LNCAP (cell line): ENCODE measurements around the gene TRIM17.

Experiments
- TF ChIP-seq, protein P1 (sequence below): fragments of 450-650 bp; IDR thresholded peaks from 2 replicates; pipeline ENCODE4 v1.5.1; 2017; ENCODE audit warnings: mild to moderate bottlenecking

The TRIM17 gene

DNA sequence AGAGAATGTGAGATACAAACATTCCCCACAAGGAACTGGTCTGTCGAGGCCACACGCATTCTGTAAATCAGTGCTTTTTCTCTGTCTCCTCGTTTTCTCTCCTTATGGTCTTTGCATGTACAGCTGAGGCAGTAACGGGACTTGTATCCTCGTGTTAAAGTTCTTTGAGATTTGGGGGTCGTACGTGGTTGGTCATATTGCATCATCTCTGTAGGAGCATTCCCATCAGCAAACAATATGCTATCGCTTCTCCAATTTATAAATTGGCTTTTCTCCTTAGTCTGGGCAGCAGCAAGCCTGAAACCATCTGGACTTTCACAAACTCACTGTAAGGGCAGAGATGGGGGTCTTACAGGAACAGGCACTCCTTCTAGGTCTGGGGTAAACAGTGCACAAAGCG is 13.0 kb upstream of the TRIM17 start:
- TF ChIP-seq, protein P1, sequence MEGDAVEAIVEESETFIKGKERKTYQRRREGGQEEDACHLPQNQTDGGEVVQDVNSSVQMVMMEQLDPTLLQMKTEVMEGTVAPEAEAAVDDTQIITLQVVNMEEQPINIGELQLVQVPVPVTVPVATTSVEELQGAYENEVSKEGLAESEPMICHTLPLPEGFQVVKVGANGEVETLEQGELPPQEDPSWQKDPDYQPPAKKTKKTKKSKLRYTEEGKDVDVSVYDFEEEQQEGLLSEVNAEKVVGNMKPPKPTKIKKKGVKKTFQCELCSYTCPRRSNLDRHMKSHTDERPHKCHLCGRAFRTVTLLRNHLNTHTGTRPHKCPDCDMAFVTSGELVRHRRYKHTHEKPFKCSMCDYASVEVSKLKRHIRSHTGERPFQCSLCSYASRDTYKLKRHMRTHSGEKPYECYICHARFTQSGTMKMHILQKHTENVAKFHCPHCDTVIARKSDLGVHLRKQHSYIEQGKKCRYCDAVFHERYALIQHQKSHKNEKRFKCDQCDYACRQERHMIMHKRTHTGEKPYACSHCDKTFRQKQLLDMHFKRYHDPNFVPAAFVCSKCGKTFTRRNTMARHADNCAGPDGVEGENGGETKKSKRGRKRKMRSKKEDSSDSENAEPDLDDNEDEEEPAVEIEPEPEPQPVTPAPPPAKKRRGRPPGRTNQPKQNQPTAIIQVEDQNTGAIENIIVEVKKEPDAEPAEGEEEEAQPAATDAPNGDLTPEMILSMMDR = no peak

DNA sequence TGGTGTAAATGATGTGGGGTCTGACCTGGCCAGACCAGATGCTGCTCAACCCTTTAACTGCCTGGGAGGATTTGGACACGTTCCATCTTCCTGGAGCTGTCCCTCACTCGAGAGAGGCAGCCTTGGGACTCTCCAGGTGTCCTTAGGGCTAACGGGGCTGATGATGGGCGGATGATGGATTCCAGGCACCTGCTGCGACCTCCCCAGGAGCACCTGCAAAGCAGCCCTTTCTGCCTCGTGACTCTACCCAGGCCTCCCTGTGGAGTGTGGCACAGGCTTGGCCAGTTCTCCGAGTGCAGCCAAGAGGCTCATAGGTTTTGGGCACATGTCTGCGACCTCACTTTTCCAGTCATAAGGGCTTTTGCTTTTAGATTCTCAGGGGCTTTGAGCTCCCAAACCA is 12.3 kb upstream of the TRIM17 start:
- TF ChIP-seq, protein P1 = no peak

DNA sequence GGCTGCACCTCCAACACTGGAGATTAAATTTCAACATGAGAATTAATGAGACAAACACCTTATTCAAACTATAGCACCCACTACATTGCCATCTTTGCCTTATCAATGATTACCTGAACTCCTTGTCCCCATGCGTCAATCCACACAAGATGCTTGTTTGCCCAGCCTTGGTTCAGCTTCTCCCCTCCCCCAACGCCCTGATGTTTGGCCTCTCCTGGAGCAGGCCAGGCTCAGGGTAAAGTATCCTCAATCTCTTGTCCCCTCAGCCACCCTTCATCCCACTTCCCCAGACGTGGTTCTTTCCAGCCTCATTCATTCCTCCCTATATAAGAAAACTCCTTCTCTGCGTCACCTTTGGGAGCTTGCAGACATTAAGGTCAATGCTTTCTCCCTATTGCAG is 11.8 kb upstream of the TRIM17 start:
- TF ChIP-seq, protein P1 = no peak

DNA sequence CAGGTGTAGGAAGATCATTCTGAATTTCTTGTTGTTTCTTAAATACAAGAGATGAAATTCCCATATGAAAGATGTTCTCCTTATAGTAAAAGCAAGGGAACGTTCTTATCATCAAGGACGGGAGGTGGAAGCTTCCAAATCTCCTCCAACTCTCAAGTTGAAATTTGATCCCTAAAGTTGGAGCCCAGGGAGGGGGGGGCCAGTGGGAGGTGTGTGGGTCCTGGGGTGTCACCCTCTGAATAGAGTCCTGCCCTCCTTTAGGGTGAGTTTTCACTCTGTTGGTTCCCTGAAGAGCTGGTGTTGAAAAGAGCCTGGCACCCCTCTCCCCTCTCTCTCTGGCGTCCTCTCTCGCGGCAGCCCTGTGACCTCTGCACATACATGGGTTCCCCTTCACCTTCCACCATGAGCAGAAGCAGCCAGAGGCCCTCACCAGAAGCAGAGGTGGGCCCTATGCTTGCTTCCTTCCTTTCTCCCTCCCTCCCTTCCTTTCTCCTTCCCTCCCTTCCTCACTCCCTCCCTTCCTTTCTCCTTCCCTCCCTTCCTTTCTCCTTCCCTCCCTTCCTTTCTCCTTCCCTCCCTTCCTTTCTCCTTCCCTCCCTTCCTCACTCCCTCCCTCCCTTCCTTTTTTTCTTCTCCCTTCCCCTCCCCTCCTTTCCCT is 10.0 kb upstream of the TRIM17 start:
- TF ChIP-seq, protein P1 = no peak

DNA sequence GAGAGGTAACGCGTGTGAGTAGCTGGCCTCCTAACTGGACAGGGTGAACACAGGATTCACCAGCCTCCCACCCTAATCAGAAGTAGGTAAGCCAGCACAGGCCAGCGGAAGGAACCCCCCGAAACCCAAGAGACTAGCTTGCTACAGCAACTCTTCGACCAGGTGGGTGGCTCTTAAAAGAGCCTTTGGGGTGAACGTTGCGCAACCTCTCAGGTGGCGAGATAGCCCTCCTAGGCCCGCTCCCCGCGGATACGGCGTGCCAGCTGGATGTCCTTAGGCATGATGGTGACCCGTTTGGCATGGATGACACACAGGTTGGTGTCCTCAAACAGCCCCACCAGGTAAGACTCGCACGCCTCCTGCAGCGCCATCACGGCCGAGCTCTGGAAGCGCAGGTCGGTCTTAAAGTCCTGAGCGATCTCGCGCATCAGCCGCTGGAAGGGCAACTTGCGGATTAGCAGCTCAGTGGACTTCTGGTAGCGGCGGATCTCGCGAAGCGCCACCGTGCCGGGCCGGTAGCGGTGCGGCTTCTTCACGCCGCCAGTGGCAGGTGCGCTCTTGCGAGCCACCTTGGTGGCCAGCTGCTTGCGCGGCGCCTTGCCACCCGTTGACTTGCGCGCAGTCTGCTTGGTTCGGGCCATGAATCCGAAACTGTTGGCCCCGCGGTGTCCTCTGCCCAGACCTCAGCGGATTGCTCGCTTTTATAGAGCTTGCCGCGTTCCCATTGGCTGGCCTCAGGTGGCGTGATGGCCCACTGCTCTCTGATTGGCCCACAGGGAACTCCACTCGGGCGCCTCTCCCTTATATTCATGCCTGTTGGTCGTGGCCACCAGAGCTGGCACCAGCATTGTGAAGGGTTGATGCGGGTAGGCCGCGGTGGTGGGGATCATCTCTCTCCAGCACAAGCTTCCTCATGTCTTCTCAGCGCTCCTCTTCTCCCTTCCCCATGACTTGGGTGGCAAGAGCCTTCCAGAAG is 8.3 kb upstream of the TRIM17 start:
- TF ChIP-seq, protein P1 = no peak

DNA sequence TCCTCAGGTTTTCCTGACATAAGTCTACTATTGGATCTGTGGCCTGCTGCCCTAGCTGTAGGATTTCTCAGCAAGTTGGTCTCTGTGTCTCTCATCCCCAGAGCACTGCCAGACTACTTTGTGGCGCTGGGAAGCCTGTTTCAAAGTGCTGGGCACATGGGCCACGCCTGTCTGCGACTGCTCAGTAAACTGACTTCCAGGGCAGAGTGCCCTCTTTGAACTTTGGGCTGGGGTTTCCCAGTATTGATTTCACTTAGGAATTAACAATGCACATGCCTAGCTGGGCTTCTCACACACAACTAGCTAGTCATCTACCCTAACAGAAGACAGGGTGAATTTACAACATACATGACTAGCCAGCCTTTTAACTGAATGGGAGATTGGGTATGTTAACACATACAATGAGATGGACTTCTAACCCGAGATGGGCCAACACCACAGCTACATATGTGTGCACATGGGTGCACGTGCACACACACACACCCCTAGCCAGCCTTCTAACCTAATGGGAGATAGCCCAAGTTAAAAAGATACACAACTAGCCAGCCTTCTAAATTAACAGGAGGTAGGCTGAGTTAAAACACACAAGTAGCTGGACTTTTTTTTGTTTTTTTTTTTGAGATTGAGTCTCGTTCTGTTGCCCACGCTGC is 6.9 kb upstream of the TRIM17 start:
- TF ChIP-seq, protein P1 = no peak

DNA sequence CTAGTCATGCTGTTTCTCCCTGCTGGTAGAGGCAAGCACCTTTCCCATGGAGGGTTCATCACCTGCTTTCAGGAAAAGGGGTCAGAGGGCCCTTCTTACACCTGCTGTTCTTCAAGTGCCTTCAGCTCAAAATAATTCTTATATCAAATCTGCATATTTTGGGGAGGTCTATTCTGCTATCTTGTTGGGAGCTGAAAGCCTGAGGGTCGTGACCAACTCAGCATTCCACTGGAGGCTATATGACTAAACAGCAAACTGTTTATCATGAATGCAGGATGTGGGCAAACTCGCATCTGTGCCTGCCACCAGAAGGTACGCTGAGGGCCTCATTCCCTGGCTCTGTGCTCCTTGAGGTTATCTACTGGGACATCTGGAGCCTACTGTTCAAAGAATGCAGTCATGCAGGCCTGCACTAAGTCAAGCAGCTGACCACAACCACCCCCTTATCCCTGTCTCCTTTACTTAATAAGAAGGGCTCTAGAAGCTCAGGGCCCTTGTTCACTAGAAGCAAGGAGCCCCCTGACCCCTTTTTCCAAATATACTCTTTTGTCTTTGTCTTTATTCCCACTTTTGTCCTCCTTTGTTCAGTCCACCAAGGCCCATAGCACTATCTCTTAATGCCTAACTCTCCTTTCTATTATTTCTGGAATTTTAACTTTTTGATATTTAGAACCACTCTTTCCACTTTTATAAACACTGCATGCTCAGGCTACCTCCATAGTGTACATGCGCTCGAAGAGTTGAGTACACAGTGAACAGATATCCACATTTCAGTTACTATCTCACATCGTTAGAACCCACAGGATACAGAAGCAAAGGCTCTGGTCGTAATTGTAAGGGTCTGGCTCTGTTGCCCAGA is 4.5 kb upstream of the TRIM17 start:
- TF ChIP-seq, protein P1 = no peak
